Stimulated activated CD8-positive, alpha-beta memory T cell treated with anti-CD3 and anti-CD28 coated beads, Interleukin-15, amount 100 ng/mL, for 4 hours (primary cell): Measurements from ENCODE around the gene ARHGEF28.

Experiments
- DNase-seq, 2 donors: peaks; one replicate each; pipeline ENCODE4 v3.0.0-alpha.2; 2020; ENCODE audit warnings: low read depth in 2 of 2

ARHGEF28 gene

DNA sequence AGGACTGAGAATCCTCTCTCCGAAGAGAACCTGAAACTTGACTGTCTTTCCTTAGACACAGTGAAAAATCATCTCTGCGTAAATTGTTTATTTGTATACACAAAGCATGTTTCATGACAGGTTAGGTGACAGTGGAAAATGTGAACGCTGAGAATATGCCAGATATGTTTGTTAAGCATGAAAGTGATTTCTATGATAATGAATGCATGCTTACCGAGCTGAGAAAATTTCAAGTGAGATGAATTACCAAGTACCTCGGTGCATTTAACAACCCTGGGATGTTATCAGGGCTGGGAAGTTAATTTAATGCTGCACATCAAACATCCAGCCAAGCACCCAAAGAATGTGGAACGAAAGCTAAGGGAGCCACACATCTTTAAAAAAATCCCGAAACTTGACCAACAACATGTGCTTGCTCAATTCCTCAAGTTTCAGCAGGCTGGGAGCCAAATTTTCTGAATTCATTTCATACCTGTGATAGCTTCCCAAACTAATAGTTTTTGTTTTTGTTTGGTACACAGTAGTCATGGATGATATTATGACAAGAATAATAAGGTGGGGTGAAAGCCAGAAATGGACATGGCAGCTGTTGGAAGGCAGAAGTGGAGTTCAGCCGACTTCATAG lies 336.9 kb downstream of the ARHGEF28 start:
- DNase-seq = no peak

- no peak for DNase-seq
Observed at GRCh38 chr5:73964352-73964865, 338.4 kb downstream of the ARHGEF28 start.

DNA sequence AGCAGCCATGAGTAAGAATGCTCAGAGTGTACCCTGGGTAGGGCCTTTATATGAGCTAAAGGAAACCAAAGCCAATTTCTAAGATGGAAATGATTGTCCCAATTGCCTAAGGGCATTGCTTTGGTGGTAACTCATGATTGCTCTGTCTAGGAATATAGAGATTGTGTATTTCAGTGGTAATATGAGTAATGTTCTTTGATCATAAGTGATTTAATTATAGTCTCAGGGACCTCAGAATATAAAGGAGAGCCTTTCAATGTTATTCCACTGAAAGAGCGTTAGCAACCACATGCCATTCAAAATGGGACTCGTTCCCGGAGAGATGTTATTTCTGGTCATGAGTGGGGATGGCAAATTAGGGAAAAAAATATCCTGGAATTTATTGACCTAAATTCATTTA lies 340.5 kb downstream of the ARHGEF28 start:
- DNase-seq = no peak

DNA sequence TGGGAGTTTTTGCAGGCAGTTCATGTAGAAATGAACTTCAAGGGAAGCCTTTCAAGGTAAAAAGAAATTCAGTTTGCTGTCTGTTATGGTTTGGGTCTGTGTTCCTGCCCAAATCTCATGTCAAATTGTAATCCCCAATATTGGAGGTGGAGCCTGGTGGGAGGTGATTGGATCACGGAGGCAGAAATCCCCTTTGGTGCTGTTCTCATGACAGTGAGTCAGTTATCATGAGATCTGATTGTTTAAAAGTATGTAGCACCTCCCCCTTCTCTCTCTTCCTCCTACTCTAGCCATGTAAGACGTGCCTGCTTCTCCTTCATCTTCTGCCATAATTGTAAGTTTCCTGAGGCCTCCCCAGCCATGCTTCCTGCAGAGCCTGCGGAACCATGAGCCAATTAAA lies 341.4 kb downstream of the ARHGEF28 start:
- no peak for DNase-seq

GRCh38 chr5:73968246-73968645 lies 342.2 kb downstream of the ARHGEF28 start:
- no peak for DNase-seq

- no peak for DNase-seq
Observed at GRCh38 chr5:73968729-73969128, 342.7 kb downstream of the ARHGEF28 start.

- no peak for DNase-seq
Observed at GRCh38 chr5:73969195-73970036, 343.4 kb downstream of the ARHGEF28 start.

DNA sequence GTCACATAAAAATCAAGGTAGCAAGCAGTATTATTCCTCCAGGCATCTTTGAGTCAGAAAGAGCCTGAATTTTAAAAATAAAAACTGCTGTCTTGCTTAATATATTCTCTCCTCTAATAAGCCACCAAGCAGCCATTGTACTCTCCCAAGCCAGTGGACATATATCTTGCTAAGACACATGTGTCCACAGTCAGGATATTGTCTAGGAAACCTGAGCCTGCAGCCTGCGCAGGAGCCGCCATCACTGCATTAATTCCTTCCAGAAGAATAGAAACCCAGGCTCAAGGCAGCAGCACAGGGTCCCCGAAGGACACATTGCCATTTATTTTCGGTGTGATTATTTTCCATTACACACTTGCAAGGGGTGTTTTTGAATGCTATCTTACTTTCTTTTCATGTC lies 345.3 kb downstream of the ARHGEF28 start:
- DNase-seq = no peak

DNA sequence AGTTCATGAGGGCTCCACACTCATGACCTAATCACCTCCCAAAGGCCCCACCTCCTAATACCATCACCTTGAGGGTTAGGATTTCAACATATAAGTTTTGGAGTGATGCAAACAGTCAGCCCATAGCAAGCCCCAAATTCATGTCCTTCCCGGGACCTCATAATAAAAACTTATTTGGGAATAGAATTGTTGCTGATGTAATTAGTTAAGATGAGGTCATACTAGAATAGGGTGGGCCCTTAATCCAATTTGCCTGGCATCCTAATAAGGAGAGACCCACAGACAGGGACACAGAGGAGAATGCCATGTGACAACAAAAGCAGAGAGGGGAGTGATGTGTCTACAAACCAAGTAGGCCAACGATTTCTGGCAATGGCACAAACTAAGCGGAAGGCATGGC lies 347.1 kb downstream of the ARHGEF28 start:
- no peak for DNase-seq

- no peak for DNase-seq
Observed at GRCh38 chr5:73974871-73975360, 348.9 kb downstream of the ARHGEF28 start.

DNA sequence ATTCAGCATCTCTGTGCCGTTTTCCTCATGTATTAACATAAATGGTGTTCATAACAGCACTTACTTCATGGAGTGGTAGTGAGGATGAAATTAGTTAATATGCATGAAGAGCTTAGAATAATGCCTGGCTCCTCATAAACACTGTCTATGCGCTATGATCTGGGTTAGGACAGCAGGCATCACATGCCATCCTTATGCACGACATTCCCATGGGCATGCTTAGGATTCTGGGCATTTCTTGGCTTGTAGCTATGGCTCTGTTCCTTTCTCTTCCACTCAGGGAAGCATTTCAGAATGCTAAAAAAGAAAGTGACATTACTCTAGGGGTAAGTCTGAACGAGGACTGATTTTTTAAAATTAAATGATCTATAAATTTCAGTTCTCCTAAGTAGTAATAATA lies 349.8 kb downstream of the ARHGEF28 start:
- no peak for DNase-seq

- DNase-seq = no peak
Observed at GRCh38 chr5:73977146-73977545, 351.1 kb downstream of the ARHGEF28 start.

- no peak for DNase-seq
Observed at GRCh38 chr5:73979321-73979720, 353.3 kb downstream of the ARHGEF28 start.

DNA sequence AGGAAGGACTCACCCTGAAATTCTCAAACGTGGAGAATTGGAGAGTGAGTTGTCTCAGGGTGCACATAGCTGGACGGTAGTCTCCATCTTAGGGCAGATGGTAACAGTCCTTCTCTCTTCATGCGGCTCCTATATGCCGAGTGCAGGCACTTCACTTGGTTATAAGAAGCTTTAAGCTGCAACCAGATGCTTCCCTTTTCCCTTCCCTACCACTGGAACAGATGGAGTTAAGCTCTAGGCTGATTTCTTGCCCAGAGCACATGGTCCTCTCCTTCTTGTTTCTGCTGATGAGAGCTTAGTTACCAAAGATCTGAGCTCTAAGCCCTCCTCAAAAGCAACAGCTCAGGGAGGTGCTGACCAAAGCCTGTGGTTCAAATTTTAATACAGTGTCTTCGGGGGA lies 355.7 kb downstream of the ARHGEF28 start:
- no peak for DNase-seq

DNA sequence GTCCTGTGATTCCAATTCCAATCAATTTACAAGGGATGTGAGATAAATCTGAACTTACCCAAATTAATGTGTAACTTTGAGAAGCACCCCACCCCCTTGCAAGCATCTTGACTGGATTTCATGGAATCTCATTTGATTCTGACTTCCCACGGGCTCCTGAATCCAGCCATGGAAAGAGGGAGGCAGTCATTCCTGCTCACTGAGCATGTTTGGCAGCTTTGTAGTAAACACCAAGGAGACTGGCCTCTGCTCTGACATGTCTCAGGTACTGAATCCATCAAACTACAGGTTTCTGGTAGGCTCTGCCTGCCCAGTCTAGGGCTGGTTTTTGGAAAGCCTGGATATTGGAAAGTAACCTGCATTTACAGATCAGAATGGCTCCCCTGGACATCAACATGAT lies 357.6 kb downstream of the ARHGEF28 start:
- no peak for DNase-seq

DNA sequence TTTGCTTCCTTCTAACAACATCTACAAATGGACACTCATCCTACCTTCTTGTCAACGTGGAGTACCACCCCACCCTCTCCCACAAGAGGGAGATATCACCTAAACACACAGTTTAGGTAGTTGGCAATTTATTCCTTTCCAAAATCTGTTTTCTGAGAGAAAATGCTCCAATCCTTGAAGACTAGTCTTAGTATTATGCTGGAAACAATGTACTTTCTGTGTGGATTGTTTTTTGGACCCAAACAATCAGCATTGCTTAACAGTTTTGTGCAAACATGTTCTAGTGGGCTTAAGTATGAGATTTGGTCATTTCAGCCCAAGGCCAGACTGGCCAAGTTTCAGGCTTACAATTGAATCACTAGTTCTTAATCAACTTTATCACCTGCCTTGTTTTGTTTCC lies 359.1 kb downstream of the ARHGEF28 start:
- DNase-seq = no peak

DNA sequence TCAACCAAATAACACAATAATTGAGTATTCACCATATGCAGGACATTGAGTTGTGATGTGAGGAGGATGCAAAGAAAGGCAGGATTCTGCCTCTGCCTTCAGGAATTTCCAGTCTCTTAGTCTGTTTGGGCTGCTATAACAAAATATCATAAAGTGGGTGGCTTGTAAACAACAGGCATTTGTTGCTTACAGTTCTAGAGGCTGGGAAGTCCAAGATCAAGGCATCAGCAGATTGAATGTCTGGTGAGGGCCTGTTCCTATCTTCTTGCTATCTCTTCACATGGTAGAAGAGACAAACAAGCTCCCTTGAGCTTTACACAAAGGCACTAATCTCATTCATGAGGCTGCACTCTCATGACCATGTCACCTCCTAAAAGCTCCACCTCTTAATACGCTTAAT lies 360.7 kb downstream of the ARHGEF28 start:
- no peak for DNase-seq

GRCh38 chr5:73987915-73988314 lies 361.9 kb downstream of the ARHGEF28 start:
- DNase-seq = no peak

- no peak for DNase-seq
Observed at GRCh38 chr5:73989956-73990355, 364.0 kb downstream of the ARHGEF28 start.
